Hematopoietic multipotent progenitor cell treated with erythropoietin and hydrocortisone succinate and interleukin-3 and kit ligand, for 4 days (in vitro differentiated cells): ENCODE measurements around the gene KLF11.

Source experiments
- DNase-seq: peaks from one replicate; pipeline ENCODE4 v3.0.0-alpha.2; 2015

KLF11 gene

DNA sequence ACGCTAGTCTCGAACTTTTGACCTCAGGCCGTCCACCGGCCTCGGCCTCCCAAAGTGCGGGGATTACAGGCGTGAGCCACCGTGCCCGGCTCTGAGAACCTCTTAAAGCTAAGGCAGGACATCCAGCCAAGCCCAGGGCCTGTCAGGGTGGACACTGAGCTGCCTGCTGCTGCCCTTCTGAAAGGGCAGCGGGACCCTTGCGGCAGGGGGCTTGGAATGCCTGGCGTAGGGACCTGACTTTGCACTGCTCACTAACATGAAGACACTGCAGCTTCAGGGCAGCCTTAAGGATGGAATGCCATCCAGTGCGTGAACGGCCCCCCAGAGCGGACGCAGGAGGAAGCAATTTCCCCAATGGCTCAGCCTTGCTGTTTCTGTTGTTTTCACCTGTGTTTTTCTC, 27.8 kb downstream of the KLF11 start:
- DNase-seq: no peak

- DNase-seq: no peak
These were observed 28.2 kb downstream of the KLF11 start for GRCh38 chr2:10071595-10071994.

DNA sequence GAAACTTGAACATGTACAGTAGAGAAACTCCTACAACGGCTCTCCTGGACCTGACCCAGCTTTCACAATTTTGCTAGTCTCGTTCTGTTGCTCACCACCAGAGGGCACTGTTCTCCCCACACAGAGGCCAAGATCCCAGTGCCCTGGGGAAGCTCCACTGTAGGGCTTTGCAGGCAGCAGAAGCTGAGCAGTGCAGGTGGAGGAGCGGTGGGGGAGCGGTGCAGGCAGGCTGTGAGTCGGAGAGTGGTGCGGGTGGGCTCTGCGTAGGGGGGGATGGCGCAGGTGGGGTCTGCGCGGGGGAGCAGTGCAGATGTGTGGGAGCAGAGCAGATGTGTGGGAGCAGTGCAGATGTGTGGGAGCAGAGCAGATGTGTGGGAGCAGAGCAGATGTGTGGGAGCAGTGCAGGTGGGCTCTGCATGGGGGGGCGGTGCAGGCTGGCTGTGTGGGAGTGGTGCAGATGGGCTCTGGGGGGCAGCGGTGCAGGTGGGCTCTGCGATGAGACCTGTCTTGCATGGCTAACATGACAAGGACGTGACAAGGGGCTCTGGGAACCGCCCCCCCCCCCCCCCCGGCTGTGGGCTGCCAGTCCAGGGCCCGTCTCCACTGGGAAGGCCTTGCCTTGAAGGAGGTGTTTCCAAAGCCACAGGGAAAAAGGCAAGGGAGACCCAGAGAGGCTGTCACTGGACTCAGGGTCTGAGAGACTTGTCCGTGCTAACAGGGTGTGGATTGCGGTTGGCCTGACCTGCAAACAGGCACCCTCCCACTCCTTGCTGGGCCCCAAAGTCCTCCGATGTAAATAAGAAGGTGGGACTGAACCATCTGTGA, 29.5 kb downstream of the KLF11 start:
- peak; percentile 92 for DNase-seq

- DNase-seq: no peak
These were observed 30.4 kb downstream of the KLF11 start for GRCh38 chr2:10073706-10074105.

DNA sequence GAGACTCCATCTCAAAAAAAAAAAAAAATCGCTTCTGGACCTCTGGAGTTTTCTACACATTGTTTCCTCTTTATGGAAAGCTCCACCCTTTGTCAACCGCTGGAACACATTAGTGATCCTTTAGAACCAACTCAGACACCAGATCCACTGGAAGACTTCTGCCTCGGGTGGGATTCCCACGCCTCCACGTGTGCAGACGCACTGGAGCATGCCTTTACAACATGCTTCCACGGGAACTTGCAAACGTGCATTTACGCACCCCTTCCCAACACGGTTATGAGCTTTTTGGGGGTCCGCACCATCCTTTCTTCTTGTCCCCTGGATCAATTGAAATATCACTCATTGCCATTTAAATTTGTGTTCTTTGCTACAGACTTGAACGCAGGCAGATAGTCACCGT, 31.8 kb downstream of the KLF11 start:
- no peak for DNase-seq

GRCh38 chr2:10075571-10076209, 32.3 kb downstream of the KLF11 start:
- DNase-seq: no peak

DNA sequence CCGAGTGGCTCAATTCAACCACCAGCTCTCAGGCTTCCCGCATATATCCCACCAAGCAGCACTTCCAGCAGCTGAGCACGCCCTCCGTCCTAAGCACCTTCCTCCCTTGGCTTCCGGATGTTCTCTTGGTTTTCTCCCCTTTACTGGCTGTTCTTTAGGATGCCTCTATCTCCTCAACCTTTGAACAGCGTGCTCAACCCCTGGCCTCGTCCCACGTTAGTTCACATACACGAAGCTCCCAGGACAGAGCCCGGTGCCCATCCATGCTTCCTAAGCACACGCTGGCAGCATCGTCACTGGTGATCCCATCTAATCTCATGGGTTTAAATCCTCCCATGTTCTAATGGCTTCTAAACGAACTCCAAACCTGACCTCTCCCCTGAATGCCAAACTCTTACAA, 33.2 kb downstream of the KLF11 start:
- DNase-seq: no peak

GRCh38 chr2:10076988-10077527, 33.7 kb downstream of the KLF11 start:
- no peak for DNase-seq

- DNase-seq: no peak
These were observed 34.7 kb downstream of the KLF11 start for GRCh38 chr2:10078001-10078400.

DNA sequence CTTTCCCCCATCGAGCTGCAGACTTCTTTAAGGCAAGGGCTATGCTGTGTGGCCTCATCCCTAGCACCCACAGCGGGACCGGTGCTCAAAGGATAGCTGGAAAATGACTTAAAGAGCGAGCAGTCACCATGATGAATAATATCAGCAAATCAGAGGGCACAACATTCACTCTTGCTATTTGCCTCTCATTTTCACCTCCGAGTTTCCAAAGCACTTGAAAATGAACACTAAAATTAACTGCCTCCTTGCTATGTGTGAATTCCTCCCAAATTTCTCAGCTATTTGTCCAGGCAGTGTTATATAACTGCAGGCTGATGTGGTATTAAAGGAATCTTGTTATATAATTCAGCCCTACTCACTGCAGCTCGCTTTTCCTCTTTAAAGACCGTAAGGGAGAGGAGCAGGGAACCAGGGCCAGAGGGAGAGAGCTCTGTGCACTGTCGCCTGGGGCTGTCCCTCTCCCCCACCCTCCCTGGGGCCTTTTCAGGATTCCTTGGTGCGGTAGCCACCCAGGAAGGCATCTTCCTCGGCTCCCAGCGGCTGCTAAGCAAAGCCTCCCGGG, 35.4 kb downstream of the KLF11 start:
- no peak for DNase-seq

GRCh38 chr2:10079266-10079869, 36.0 kb downstream of the KLF11 start:
- no peak for DNase-seq

GRCh38 chr2:10079870-10080535, 36.7 kb downstream of the KLF11 start, which contains the start of gene CYS1:
CYS1 (minus strand) TSS chr2:10080411; CDS start chr2:10080223, 188 bp downstream.
- DNase-seq: peak; percentile 28

DNA sequence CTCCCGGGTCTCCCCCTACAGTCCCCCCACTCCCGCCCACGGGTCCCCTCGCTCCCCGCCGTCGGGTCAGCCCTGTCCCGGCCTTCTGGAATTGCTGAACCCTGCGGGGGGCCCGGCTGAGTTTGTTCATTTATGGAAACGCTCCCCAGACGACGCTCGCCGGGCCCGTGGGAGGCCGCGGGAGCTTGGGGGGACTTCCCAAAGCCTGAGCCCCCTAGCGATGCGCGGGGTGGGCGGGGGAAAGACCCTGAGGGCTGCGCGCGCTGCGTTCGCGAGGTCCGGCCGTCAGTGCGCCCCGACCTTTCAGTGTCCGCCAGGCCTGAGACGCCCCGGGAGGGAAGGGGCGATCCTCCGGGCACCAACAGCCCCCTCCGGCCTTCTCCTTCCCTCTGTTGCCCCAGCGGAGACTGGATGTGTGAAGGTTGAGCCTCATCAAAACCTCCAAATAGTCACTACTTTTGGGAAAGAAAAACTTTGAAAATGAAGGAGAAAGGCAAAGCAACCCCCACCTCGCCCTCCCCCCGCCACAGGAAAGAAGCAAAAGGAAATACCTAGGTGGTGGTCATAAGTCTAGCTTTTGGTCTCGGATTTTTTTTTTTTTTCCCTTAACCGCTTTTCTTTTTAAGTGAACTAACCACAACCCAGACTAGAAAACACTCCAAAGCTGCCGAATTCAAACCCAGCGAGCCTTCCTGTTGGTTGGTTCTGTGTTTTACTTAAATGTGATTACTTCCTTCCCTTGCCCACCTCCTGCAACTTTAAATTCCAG, 37.4 kb downstream of the KLF11 start:
- DNase-seq: no peak

- DNase-seq: no peak
These were observed 39.7 kb downstream of the KLF11 start for GRCh38 chr2:10083046-10083445.

- no peak for DNase-seq
These were observed 40.4 kb downstream of the KLF11 start for GRCh38 chr2:10083692-10084211.

GRCh38 chr2:10084223-10084865, 41.0 kb downstream of the KLF11 start:
- DNase-seq: no peak

DNA sequence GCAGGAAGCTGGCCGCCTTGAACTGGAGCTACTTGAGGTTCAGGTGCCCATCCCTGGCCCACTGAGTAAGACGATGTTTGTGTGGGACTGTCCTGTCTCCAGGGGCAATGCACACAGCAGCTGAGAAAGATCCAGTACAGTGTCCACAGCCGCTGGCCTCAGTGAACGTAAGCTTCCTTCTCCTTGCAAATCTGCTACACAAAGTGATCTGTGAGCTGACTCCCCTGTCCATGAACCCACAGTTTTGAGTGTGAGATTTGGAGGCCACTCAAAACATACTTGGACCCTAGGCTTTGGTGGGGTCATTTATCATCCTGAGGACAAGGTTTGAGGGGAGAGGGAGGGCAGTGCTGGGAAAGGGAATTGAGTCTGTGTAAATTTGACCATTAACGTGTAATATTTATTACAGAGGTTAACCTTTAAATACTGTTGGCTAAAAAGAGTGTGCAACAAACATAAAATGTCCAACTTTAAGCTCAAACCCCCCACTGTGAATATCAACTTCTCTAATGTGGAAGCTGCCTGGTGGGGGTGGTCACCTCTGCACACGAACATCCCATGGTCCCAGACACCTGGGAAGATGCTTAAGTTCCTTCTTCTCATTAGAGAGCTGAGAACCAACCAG, 41.8 kb downstream of the KLF11 start:
- no peak for DNase-seq

DNA sequence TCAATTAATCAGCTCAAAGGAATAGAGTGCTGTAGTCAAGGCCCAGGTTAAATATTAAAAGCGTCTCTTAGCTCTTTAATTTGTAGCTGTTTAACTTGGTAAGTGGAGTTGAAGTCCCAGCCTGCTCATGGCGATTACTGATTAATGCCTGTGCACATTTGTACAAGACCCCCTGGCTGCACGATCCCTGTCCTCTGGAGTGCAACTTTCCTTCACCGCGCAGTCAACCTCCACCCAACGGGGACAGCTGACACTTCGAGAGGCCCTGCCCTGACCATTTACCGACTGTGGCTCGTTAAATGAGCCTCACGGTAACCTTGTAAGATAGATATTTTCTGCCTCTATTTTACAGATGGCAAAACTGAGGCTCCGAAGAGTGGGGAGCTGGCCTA, 42.3 kb downstream of the KLF11 start:
- DNase-seq: no peak

- DNase-seq: no peak
These were observed 43.6 kb downstream of the KLF11 start for GRCh38 chr2:10086950-10087349.

DNA sequence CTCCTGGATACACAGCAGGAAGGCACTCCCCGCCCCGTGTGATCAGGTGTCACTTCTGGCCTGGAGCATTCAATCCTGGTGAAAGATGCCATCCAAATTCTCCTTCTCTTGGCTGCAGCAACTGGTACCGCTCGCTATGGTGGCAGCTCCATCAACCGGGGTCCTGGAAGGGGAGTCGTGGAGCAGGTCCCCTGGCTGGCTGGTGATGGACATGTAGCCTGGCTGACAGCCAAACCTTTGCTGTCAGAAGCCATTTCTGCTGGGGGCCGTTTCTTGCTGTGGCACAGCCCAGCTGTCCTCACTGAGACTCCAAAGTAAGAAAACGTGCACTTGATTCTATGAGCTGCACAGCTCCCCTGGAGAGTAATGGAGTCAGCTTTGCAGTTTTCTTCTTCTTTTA, 44.0 kb downstream of the KLF11 start:
- DNase-seq: no peak
